LNCAP (cell line): ENCODE measurements around the gene C21orf91.

Experiments
- CTCF ChIP-seq: fragments of 450-650 bp; IDR thresholded peaks from 2 replicates; pipeline ENCODE4 v1.5.1; 2017; ENCODE audit warnings: mild to moderate bottlenecking

Gene C21orf91

GRCh38 chr21:17797967-17798366 lies 21.2 kb downstream of the C21orf91 start:
- TF ChIP-seq CTCF, result no peak

- TF ChIP-seq CTCF, result no peak
Measured at GRCh38 chr21:17796503-17796902, 22.7 kb downstream of the C21orf91 start.

- no peak for TF ChIP-seq CTCF
Measured at GRCh38 chr21:17796037-17796403, 23.1 kb downstream of the C21orf91 start.

GRCh38 chr21:17795146-17796036 lies 23.8 kb downstream of the C21orf91 start:
- TF ChIP-seq CTCF, result no peak

- no peak for TF ChIP-seq CTCF
Measured at GRCh38 chr21:17794518-17795145, 24.5 kb downstream of the C21orf91 start.

- no peak for TF ChIP-seq CTCF
Measured at GRCh38 chr21:17793246-17794123, 25.7 kb downstream of the C21orf91 start.

GRCh38 chr21:17789656-17790055 lies 29.5 kb downstream of the C21orf91 start:
- TF ChIP-seq CTCF, result no peak
